Retinal pigment epithelial cell (primary cell): ENCODE data around the gene EAF1.

ENCODE experiments used
- DNase-seq: peaks from one replicate; pipeline ENCODE4 v3.0.0-alpha.2; 2010; ENCODE audit warnings: low read depth
- H3K4me3 ChIP-seq: 2 replicates; pipeline ENCODE4 v1.5.1; 2011; ENCODE audit warnings: mild to moderate bottlenecking, low read length, control low read depth, moderate library complexity
- TF ChIP-seq, protein P1 (sequence below): conservative IDR thresholded peaks from 2 replicates; pipeline ENCODE4 v1.5.1; 2011; ENCODE audit warnings: low read depth, low read length, control low read depth, inconsistent platforms

EAF1 gene

DNA sequence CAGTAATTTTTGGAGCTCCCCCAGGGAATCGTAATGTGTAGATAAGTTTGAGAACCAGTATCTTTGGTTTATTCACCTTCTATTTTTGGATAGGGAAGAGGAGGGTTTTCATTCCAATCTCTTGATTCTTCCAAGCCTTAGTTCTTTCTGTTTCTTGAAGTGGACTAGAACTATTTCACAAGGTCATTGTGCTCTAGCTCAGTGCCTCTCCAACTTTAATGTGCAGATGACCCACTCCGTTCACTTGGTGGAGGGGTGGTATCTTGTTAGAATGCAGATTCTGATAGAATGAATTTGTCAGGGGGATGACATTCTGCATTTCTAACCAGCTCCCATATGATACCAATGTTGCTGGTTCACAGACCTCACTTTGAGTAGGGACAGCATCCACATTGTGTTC lies 58.6 kb downstream of the EAF1 start:
- TF ChIP-seq, protein P1, sequence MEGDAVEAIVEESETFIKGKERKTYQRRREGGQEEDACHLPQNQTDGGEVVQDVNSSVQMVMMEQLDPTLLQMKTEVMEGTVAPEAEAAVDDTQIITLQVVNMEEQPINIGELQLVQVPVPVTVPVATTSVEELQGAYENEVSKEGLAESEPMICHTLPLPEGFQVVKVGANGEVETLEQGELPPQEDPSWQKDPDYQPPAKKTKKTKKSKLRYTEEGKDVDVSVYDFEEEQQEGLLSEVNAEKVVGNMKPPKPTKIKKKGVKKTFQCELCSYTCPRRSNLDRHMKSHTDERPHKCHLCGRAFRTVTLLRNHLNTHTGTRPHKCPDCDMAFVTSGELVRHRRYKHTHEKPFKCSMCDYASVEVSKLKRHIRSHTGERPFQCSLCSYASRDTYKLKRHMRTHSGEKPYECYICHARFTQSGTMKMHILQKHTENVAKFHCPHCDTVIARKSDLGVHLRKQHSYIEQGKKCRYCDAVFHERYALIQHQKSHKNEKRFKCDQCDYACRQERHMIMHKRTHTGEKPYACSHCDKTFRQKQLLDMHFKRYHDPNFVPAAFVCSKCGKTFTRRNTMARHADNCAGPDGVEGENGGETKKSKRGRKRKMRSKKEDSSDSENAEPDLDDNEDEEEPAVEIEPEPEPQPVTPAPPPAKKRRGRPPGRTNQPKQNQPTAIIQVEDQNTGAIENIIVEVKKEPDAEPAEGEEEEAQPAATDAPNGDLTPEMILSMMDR = no peak
- no peak for DNase-seq
- H3K4me3 ChIP-seq = no peak overlapping the region

DNA sequence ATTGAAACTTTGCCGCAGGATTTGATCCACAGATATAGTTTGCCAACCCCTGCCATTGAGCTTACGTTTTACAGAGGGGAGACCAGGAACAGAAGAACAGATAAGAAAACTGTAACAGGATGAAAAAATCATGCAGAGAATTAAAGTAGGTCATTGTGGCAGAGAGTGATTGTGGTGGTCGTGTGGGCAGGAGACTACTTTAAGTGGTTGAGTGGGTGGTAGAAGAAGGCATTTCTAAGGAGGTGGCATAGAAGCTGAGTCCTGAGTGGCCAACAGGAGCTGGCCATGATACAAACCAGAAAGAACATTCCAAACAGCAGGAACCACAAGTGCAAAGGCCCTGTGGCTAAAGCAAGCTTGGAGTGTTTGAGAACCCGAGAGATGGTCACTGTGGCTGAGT lies 59.6 kb downstream of the EAF1 start:
- H3K4me3 ChIP-seq = no peak overlapping the region
- TF ChIP-seq, protein P1 = no peak
- no peak for DNase-seq

DNA sequence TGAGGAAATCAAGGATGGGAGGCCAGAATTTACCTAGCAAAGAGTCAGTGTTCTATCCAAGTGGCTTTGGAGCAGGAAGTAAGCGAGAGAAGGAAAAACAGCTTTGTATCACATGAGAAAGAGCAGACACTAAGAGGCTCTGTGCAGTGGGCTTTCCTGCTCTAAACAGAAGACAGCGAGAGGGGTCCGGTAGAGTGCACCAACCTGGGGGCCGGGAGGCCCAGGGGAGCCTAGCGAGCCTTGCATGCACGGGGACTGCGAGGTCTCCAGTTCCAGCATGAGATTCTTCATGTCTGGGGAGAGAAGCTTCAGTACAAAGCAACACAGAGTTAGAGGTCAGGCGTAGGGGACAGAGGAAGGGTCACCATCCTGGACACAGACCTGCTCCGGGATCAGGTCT lies 60.6 kb downstream of the EAF1 start:
- H3K4me3 ChIP-seq = no peak overlapping the region
- DNase-seq = no peak
- TF ChIP-seq, protein P1 = no peak

DNA sequence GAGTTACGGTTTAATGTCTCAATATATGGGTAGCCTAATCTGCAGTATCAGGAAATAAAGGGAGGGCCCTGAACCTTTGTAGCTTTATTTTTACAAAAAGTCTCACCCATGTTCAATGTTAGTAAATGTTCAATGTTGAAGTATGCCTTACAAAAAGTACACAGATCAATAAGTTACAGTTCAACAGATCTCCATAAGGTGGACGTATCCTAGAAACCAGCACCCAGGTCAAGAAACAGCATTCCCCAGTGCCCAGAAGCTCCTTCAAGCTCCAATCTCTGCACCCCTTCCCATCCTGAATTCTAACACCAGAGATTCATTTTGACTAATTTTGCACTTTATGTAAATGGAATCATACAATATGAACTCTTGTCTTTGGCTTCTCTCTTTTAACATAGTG lies 62.8 kb downstream of the EAF1 start:
- TF ChIP-seq, protein P1 = no peak
- no peak overlapping the region for H3K4me3 ChIP-seq
- DNase-seq = no peak

DNA sequence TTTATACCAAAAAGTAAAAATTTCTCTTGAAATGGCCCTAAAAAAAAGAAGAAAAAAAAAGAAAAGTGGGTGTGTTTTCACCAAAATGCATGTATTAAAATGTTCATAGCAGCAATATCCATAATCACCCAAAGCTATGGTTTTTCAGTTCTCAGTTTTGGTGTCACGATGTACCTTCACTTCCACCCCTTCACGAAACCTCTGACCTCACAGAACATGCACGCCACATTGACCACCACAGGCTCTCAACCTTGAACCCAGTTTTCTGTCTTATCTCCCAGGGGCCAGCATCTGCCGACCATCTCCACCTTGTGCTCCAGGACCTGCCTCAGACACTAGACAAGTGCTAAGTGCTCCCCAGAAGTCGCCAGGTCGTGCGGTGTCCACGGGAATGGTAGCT lies 63.7 kb downstream of the EAF1 start:
- DNase-seq = no peak
- TF ChIP-seq, protein P1 = no peak
- H3K4me3 ChIP-seq = no peak overlapping the region
